ENCODE data around the gene MRPL42.
"Not testable (repeated sequence)": the region's sequence is repeated elsewhere in the genome, so short reads cannot be mapped to it uniquely, and the experiment has no call there.

MRPL42 gene

GRCh38 chr12:93427779-93428564, 39.3 kb upstream of the MRPL42 start:
- H3K4me3 ChIP-seq (ENCODE audit: low read length), result no peak overlapping the region
- no peak for TF ChIP-seq CTCF (IDR thresholded peaks at IDR 0.05; ENCODE audit: insufficient read depth, low read depth, low read length, missing control alignments)
- DNase-seq (ENCODE audit: low read depth), result peak; percentile 43

GRCh38 chr12:93429448-93429847, 37.9 kb upstream of the MRPL42 start:
- peak; percentile 63 for DNase-seq (ENCODE audit: low read depth)
- H3K4me3 ChIP-seq (ENCODE audit: low read length), result no peak overlapping the region

GRCh38 chr12:93429852-93430251, 37.5 kb upstream of the MRPL42 start:
- H3K4me3 ChIP-seq (ENCODE audit: low read length), result no peak overlapping the region
- DNase-seq (ENCODE audit: low read depth), result peak; percentile 40
- TF ChIP-seq CTCF (IDR thresholded peaks at IDR 0.05; ENCODE audit: insufficient read depth, low read depth, low read length, missing control alignments), result no peak

More at GRCh38 chr12:93429448-93429847, 37.9 kb upstream of the MRPL42 start:
- TF ChIP-seq CTCF (IDR thresholded peaks at IDR 0.05; ENCODE audit: insufficient read depth, low read depth, low read length, missing control alignments), result no peak

GRCh38 chr12:93430280-93430679, 37.0 kb upstream of the MRPL42 start:
- no peak overlapping the region for H3K4me3 ChIP-seq (ENCODE audit: low read length)
- no peak for TF ChIP-seq CTCF (IDR thresholded peaks at IDR 0.05; ENCODE audit: insufficient read depth, low read depth, low read length, missing control alignments)
- no peak for DNase-seq (ENCODE audit: low read depth)

- not testable (repeated sequence) for DNase-seq (ENCODE audit: low read depth); H3K4me3 ChIP-seq (ENCODE audit: low read length)
These were observed 35.3 kb upstream of the MRPL42 start for GRCh38 chr12:93432031-93432430.

GRCh38 chr12:93434256-93434865, 33.0 kb upstream of the MRPL42 start:
- H3K4me3 ChIP-seq (ENCODE audit: low read length), result no peak overlapping the region
- no peak for DNase-seq (ENCODE audit: low read depth)
- no peak for TF ChIP-seq CTCF (IDR thresholded peaks at IDR 0.05; ENCODE audit: insufficient read depth, low read depth, low read length, missing control alignments)

GRCh38 chr12:93438266-93439050, 28.9 kb upstream of the MRPL42 start:
- H3K4me3 ChIP-seq (ENCODE audit: low read length), result no peak overlapping the region
- TF ChIP-seq CTCF (IDR thresholded peaks at IDR 0.05; ENCODE audit: insufficient read depth, low read depth, low read length, missing control alignments), result no peak
- DNase-seq (ENCODE audit: low read depth), result no peak
